ENCODE data around the gene TOR1B.

Gene TOR1B

DNA sequence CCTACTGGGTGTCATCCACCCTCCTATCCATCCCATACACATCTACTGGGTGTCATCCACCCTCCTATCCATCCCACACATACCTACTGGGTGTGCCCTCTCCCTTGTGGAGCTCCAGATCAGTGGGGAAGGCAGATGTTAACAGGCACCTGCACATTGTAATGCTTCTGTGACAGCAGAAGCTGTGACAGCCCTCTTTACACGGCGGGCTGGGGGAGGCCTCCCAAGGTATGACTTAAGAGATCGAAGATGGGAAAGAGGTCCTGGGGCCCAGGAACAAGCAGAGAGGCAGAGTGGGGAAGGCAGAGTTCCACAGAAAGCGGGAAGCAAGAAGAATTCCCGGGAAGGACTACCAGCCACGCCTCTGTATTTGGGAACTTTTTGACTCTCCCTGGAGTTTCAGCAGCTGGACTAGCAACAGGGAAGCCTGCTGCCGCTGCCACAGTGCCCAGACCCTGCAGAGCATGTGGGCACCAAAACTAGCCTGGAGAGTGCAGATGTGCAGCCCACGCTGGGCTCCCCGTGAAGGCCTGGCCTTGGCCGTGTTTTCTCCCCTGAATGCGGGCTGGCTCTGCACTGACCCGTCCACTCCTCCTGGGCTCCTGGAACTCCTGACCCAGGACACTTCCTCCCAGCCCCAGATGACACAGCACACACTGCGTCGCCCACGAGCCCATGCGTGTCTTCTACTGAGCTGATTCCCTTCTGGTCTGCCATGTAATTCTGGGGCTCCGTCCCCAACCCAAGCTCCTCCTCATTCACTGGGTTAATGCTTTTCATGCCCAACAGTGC, 11.6 kb downstream of the TOR1B start:
- DNase-seq (ENCODE audit: low read depth): no peak

DNA sequence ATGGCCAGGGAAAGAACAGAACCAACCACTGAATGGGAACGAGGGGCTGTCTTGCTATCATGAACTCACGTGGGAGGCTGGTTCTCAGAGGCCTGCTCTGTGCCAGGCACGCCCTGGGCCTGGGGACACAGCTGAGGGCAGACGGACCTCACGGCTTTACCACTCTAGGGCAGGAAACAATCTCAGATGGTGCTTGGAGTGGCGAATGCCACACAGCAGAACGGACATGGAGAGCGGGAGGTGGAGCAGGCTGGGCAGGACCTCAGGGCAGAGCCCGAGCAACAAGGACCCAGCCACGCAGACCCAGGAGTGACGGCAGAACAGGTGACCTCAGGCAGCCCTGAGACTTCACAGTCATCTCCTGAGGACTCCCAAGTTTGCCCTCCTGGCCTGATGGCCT, 12.3 kb downstream of the TOR1B start:
- no peak for DNase-seq (ENCODE audit: low read depth)

DNA sequence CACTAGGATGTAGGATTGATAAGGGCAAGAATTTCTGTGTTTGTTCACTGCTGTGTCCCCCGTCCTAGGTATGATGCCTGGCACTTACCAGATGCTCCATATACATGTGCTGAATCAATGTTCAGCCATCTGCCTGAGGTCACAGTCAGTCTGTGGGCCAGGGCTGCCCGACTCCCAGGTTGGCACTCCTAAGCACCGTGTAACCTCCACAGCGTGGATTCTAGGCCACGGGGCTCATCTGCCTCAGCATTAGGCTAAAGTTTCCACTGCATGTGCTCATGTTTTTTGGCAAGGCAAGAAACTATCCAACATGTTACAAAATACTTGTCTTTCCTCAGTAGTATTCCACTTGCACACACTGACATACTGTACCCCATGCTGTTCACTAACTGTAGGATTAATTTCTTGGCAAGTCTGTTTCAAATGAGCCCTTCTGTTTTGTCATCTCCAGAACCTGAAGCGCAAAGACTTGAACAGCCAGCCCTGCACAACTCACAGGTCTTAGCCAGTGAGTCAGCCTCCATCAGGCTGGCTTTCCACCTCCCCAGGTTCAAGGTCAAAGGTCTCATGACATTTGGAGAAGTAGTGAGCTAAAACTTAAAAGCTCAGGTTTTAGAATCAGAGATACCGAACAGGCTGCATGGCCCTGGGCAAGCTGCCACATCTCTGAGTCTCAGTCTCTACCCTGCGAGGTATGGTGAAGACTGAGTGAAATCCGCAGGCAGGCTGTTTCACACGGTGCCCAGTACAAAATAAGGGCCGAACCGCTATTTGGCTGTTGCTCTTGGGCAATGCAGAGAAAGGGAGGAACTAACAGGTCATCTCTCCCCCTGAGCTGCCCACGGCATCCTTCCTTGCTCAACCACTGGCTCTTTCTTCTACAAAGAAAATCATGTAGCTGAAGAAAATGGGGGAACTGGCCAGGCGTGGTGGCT, 13.8 kb downstream of the TOR1B start:
- no peak for DNase-seq (ENCODE audit: low read depth)

DNA sequence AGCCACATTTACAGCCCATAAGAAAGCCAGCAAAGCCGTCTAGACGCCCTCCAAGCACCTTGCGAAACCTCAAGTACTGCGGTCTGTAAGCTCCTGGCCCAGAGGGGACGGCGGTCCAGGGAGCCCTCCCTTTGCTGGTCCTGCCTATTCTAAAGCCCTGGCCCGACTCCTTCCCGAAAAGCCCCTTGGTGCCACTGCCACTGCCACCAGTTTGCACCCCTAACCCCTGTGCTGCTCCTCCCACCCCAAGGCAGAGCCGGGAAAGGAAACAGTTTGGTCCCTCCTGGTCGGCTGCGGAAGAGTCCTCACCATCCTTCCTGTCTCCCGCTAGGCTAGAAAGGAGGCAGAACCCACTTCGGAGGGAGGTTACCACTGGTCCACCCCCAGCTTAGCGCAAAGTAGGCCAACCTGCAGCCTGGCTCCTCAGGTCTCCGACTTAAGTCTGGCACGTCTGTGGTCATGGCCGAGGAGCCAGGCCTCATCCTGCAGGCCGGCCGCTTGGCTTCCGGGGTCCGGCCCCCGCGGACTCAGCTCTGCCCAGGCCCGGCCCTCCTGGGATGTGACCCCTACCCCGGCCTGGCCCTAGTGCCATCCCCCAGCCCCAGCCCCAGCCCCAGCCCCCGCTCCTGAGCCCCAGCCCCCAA, 20.0 kb downstream of the TOR1B start:
- DNase-seq (ENCODE audit: low read depth): no peak

DNA sequence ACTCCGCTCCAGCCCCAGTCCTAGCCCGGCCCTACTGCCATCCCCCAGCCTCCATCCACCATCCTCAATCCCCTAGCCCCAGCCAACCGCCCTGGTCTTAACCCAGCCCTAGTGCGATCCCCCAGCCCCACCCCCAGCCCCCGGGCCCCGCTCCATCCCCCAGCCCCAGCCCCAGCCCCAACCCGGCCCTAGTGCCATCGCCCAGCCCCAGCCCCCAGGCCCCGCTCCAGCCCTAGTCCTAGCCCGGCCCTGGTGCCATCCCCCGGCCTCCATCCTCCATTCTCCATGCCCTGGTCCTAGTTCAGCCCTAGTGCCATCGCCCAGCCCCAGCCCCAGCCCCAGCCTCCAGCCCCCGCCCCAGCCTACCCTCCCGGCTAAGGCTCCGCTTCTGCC, 20.6 kb downstream of the TOR1B start:
- DNase-seq (ENCODE audit: low read depth): no peak

DNA sequence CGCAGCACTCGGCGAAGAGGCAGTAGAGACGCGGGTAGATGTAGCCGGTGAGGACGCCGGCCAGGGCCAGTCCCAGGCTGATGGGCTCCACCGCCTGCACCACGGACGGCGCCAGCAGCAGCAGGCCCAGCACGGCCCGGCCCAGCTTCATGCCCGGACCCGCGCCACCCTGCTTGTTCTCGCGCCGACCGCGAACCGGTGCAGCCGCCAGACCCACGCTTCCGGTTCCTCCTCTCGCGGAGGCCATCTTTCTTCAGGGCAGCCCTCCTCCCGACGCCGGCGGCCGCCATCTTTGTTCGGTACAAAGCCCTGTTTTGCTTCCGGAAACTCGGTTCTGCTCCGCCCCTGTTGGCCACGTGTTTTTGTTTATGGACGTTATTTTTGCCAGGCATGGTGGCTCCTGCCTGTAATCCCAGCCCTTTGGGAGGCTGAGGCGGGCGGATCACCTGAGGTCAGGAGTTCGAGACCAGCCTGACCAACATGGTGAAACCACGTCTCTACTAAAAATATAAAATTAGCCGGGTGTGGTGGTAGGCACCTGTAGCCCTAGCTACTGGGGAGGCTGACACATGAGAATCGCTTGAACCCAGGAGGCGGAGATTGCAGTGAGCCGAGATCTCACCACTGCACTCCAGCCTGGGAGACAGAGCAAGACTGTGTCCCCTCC, 21.1 kb downstream of the TOR1B start, which contains the start of gene TOR1A:
TSS of gene TOR1A (minus strand) at position 202 of the 667 bp plus-strand sequence. CDS start at position 151, 51 bp downstream.
- peak; percentile 88 for DNase-seq (ENCODE audit: low read depth)

DNA sequence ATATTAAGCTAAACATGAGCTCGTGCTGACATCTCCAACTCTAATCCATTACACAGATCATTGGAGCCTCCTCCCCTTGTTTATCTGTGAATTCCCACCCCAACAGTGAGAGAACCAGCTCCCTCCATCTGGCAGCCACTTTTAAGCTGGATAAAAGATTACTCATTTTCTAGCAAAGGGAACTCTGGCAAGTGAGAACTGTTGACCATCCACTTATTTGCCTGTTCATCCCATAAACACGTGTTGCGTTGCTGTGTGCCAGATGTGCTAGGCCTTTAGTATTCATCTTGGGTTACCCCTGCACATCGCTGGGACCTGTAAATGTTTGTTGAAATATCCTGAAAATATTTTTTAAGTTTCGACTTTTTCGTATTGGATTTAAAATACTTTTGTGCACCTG, 23.4 kb downstream of the TOR1B start:
- DNase-seq (ENCODE audit: low read depth): no peak

DNA sequence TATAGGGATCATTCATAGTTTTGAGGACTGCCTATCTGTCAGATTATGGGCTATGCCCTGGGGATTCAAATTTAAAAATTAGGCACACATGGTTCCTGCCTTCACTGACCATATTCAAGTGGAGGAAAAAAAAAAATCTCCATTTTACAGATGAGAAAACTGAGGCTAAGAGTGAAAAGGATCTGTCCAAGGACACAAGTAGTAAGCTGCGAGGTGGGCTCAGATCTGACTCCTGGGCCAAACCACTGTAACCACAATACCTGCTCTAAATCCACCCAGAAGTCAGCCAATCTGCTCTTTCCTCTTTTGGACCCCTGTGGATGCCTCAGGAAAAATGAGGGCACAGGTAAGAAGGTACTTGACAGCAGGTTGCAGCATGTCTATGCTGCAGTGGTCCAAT, 23.8 kb downstream of the TOR1B start:
- DNase-seq (ENCODE audit: low read depth): no peak

DNA sequence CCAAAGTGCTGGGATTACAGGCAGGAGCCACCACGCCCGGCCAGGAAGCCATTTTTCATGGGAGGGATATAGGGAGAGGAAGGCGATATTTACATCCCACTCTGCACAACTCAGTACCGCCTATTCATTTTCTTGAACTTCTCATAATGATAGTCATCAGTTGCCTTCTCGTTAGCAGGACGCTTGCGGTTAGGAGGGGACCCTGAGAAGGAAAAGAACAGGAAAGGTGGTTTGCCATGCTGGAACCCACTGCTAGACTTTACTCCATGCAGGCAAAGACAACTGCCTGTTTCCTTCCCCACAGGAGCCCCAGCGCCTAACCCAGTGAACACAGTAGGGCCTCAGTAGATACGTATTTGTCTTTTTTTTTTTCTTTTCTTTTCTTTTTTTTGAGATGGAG, 25.1 kb downstream of the TOR1B start:
- DNase-seq (ENCODE audit: low read depth): no peak

DNA sequence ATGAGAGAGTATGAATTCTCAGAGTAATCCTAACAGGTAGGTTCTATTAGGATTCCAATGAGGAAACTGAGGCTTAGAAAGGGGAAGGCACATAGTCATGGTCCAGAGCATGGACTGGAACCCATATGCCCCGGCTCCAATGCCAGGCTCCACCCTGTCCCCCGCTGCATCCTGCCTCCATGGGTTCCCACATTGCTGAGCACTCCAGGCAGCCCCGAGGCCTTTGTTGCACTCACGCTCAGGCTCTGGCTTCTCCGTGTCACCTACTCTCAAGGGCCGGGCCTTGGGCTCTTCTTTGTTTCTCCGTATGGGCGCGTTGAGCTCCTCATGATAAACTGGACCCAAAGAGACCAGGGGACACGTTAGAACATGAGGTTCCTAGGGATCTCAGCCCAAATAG, 26.0 kb downstream of the TOR1B start:
- no peak for DNase-seq (ENCODE audit: low read depth)

DNA sequence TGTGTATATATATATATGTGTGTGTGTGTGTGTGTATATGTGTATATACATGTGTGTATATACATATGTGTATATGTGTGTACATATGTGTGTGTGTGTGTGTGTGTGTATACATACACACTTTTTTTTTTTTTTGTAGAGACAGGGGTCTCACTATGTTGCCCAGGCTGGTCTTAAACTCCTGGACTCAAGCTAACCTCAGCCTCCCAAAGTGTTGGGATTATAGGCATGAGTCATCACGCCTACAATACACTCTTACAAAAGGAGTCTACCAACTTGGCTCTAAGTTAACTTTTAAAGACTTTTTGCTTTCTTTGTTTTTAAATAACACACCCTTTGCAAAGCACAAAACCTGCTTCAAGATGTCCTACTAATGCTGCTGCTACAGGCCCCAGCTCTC, 30.0 kb downstream of the TOR1B start:
- DNase-seq (ENCODE audit: low read depth): no peak

DNA sequence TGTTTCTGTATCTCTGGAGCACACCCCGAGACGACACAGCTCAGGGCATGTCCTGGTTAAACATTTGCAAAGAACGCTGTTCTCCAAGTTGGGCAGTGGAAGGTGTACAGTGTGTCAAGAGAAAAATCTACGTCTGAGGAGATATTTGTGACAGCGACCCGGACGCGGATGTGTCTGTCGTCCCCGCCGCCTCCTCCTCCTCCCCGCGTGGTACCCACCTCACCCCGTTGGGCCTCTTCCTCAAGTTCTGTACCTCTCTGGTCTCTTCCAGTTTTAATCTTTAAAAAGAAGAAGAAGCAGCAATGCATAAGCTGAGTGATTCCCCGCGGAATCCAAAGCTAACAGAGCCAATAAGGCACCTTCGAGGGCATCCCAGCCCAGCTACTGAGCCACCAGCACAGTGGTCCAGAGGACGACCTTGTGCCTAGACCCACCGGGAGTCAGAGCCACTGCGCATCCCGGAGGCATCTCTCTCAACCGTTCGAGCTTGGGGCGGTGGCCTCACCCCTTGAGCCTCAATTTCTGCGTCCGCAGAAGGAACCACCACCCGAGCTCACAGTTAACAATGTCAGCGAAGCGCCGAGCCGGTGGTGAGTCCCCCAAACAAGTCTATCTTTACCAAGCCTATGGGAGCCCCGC, 31.6 kb downstream of the TOR1B start:
- DNase-seq (ENCODE audit: low read depth): peak; percentile 23

DNA sequence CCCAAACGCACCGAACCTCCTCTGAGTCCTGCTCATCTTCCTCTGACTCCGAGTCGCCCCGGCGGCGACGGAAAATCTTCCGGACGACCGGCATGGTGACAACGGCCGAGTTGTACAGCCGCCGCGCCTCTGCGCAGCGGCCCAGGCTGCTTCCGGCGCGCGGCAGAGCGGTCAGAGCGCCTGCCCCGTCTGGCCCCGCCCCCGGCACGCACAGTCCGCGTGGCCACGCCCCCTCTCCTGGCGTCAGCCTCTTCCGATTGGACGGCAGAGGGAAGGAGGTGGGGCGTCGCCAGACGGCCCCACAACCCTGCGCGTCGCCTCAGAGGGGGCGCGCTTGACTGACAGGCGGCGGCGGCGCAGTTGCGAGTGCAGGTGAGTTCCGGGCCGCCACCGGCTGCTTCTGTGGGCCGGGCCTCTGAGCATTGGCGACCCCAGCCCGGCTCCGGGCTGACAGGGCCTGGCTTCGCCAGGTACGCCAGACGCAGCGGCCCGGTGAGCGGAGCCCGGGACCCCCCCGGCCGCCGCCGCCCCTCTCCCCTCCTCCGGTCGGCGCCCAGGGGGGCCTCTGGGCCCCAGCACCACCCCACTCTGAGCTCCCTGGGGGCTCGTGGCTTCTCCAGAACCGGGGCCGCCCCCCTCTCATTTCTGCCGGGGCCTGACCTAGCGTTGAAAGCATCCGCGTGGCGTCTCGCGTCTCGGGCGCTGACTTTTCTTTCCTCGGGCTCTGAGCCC, 32.3 kb downstream of the TOR1B start, which contains the start of the genes C9orf78 and USP20:
TSS of gene C9orf78 (minus strand) at position 148 of the 732 bp plus-strand sequence. CDS start at position 94, 54 bp downstream.
TSS of gene USP20 (plus strand) at position 331 of the 732 bp plus-strand sequence. CDS start 17,098 bp downstream, outside the sequence.
- DNase-seq (ENCODE audit: low read depth): peak; percentile 96

DNA sequence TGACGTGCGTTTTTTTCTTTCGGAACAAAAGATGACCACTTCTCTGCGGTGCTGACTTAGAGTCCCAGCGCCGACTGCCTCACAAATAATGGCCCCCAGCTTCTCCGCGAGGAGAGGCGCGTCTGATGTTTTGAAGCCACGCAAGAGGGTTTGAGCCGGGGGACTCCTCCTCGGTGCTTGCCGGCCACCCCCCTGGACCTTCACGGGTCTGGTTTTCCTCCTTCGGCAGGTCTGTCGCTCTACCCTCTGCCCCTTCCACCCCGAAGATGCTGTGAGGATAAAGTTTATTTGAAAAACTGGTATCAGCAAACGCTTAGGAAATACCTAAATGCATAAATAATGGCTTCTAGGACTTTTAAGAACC, 32.9 kb downstream of the TOR1B start:
- no peak for DNase-seq (ENCODE audit: low read depth)

DNA sequence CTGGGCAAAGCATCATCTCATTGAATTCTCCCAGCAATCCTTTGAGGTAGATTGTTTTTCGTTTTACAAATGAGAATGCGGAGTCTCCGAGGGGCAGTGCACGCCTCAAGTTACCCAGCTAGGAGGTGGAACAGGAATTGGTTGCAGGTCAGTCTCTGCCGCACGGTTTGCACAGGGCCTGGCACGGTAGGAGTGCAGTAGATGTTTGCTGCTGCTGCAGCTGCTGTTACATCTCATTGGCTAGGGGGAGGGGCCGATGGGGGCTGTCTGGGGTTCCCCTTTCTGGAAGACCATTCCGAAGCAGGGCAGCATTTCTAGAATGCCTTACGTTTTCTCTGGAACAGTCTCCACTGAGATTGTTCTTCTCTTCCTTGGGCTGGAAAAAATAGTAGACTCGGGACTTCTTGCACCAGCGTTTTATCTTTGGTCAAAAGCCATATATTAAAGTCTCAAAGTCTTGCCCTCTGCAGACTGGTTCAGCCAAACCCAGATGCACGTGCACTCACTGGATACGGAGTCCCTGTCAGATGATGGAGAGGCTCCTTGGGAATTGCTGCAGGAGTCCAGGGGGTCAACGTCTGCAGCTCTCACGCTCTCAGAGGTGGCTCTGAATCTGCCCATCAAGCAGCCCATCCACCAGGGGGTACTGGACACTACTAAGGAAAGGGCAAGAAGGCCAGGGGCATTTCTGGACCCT, 33.5 kb downstream of the TOR1B start:
- DNase-seq (ENCODE audit: low read depth): peak; percentile 31

DNA sequence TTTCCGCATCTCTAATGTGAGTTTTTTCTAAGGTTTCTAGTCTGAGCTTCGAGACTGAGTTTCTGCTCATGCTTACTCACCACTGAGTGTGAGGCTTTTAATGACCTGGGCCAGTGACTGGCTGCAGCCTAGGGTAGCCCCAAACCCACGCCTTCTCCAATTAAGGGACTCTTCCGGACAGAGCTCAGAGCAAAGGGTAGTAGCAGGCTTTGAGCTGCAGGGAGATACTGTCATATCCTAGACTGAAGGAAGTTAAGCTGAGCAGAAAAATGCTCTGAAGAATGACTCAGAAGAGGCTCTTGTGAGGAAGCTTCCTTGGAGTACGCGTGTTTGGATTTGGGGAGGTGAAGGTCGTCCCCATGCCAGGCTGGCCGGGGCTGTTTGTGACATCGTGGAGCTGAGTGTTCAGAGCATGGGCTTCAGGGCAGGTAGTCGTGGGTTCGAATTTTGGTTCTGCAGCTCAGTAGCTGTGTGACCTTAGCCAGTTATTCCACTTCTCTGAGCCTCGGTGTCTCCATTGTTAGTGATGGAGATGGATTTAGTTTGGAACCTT, 35.8 kb downstream of the TOR1B start:
- no peak for DNase-seq (ENCODE audit: low read depth)

DNA sequence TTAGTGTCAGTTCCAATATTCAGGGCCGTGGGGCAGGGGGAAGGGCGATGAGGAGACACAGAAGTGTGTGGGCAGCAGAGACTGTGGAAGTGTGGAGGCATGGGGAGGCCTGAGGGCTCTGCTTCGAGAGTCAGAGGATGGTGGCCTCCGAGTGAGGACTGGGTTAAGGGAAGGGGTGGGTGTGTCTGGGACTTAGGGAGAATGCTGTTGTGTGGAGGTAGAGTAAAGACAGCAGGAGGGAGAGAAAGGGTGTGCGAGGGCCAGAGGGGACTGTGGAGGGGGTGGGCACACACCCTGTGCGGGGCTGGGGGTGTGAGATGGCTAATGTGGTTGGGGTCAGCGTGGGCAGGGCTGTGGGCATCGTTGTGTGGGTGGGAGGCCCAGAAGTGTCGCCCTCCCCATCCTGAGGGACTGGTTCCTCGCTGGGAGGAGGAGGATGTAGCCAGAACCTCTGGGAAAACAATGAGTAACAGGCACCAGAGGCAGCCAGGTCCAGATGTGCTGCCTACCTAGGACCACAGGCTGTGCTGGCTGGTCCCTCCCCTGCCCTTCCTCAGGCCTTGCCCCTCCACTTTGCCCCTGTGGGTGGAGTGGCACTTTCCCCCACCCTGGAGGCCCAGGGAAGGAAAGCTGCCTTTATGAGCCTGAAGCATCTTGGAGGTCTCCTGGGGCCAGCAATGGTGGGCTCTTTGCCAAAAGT, 36.5 kb downstream of the TOR1B start:
- no peak for DNase-seq (ENCODE audit: low read depth)

DNA sequence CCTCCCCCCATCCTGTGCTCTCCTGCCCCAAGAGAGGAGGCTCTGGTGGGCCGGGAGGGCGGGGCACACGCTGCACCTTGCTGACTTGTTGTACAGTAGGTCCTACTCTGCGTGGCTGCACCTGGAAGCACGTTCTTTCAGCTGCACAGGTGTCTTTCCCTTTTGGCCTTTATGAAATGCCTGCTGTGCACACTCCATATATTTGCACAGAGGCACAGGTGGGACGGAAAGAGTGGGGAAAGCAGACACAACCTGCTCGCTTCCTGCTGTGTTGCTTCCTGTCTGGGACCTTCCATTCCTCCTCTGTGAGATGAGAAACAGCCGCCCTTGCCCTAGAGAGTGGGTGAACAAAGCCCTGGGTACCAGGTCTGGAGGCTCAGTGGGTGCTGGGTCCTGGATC, 37.0 kb downstream of the TOR1B start:
- peak; percentile 17 for DNase-seq (ENCODE audit: low read depth)

DNA sequence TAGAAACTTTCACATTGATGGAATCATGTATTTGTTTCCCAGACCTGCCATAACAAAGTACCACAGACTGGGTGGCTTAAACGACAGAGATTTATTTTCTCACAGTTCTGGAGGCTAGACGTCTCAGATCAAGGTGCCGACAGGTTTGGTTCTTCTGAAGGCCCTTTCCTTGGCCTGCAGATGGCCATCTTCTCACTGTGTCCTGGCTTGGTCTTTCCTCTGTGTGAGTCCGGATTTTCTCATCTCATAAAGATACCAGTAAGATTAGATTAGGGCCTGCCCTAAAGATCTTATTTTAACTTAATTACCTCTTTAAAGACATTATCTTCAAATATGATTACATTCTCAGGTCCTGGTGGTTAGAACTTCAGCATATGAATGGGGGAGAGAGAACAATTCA, 38.1 kb downstream of the TOR1B start:
- no peak for DNase-seq (ENCODE audit: low read depth)

Data from T follicular helper cell (primary cell).